GM19239 (cell line): Measurements from ENCODE around the gene WDR37.
"Not testable (repeated sequence)": the region's sequence is repeated elsewhere in the genome, so short reads cannot be mapped to it uniquely, and the experiment has no call there.

Experiments used
- DNase-seq: peaks from one replicate; pipeline ENCODE4 v3.0.0; 2011; ENCODE audit warnings: low spot score; ENCODE audit not compliant: insufficient read length
- FAIRE-seq: peaks from 2 replicates; lab custom pipeline; 2011; peaks lifted over from hg19 to GRCh38; lab: Jason Lieb, UNC

The WDR37 gene

DNA sequence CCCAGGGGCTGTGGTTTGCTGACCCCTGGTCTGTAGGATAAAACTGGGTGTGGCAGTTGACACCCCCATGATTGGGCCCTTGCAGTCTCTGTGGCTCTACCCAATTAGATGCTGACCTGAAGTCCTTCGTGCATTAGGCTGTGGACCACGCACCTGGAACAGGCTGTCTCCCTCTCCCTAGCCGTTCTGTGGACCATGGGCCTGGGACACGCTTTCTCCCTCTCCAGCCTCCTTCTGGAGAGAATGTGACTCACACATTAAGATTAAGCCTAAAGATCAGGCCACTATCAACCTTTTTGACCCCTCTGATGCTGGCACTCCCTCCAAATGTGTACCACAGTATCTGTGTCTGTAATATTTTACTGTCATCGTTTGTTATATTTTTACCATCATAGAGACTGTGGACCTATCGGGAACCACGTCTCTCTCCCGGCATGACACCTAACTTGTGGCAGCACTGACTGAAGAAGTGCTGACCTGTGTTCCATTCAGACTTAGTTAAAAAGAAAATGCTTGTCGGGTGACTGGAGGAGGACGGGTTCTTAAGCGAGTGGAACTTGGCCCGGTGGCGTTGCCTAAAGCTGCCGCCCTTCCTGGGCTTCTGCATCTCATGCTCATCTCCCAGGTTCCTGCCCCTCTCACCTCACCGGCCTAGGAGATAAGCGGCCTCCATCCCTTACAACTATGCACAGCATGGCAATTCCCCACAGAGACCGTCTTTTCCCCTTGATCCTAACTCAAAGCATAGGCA, 92.8 kb downstream of the WDR37 start:
- FAIRE-seq = no peak

DNA sequence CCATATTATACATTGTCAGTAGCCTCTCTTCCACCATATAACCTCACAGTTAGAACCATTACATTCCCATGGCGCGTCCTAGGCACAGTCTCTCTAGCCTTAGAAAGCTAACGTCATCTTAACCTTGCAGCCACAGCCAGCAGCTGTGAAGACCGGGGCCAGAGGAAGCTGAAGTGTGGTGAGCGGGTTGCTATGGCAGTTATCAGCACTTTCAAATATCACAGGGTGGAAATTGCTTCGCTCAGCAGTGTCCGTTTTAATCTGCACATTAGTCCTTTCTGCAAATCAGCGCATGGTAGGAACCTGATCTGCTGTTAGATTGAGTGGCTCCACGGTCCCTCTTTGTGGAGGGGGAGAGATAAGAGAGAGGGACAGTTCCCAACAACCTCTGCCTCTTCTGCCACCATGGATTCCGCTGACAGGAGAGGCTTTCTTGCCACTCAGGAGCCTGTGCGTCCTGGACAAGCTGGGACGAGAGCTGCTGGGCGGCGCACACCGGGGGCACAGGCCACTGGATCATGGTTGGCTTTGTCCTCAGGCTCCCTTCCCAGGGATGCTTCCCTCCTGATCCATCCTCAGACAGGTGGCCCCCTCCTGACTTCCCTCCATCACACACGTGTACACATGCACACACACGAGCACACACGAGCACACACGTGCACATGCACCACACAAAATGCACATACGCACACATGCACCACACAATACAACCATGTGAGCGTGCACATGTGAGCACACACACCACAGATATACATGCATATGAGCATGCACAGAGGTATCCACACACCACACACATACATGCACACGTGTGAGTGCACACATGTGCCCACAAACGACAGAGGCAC, 93.8 kb downstream of the WDR37 start:
- FAIRE-seq (no peak), DNase-seq (no peak)

More for the DNA sequence above, 92.8 kb downstream of the WDR37 start:
- DNase-seq = no peak

DNA sequence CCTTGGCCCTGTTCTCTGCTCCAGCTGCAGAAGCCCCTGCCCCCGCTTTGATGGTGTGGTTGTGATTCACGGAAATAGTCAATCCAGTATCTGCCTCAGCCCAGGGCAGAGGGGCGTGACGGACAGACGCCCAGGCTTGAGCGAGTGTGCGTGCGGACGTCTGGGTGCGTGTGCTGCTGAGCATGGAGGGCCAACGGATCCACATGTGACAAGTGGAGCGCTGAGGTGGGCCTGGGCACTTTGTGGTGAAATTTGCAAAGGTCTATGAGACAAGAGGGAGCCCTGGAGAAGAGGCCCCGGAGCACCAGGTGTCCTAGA, 94.4 kb downstream of the WDR37 start:
- no peak for DNase-seq
- no peak for FAIRE-seq

DNA sequence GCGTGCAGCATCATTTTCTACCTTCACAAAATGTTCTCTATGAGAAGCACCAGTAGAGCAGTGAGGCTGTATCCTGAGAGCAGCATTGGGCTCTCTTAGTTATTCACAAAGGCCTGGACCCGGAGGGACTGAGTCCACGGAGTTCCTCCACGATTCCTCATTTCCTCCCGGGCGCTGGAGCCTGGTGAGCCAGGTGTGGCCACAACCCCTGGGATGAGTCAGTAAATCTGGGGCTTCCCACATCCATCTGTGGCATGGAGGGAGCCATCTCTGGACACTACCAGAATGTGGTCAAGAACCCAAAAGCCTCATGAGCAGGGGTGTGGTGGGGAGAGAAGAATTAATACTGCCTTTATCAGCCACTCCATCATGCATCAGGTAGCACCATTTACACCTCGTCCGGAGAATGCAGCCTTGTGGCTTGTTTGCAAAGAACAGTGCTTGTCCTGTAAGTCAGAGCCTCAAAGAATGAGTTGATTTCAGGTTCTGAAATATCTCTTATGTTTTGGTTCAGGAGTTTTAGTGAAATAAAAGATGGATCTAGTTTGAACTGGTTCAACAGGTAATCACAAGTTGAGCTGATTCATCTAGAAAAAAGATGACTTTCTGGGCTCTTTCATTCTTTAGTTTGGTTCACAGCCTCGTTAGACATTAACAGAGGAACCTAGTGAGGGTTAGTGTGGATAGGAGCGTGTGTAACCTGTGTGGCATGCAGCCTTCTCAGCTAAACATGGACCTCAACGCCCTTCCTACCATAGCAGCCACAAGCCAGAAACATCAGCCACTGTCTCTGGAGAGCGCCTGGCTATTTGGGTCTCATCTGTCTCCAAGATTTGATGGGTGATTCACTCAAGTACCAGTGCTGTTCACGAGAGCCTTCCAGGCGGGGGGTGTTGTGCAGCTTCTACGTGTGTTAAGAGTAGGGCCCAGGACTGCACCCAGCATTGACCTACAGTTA, 95.2 kb downstream of the WDR37 start:
- FAIRE-seq (no peak), DNase-seq (no peak)

DNA sequence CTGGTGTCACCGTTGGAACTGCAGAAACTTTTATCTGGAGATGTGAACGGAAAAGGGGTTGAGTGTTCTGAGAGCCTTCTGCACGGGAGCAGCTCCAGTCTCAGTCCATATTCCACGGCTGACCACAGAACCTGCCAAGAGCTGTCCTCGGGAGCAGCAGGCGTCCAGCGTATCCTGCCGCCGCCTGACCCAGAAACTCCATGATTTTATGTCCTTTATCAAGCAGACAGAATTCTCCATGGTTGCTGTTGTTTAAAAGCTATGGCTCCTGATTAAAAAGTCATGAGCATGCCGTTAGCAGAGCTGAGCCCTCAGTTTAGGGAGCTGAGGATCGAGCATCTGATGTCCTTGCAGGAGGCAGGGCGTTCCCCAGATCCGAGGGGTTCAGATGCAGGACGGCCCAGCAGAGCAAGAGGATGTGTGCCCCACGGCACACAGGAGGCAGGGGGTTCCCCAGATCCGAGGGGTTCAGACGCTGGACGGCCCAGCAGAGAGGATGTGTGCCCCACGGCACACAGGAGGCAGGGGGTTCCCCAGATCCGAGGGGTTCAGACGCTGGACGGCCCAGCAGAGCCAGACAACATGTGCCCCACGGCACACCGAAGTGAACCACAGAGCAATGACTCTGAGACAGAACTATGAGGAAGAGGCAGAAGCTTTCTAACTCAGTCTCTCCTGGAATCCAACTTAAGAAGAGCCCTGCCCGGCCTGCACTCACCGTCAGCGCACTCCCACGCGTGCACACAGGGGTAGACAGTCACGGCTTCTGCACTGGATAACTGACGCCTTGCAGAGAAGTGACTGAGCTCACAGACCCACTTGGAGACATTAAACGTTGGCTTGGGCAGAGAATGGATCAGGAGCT, 96.4 kb downstream of the WDR37 start:
- FAIRE-seq (no peak), DNase-seq (no peak)

DNA sequence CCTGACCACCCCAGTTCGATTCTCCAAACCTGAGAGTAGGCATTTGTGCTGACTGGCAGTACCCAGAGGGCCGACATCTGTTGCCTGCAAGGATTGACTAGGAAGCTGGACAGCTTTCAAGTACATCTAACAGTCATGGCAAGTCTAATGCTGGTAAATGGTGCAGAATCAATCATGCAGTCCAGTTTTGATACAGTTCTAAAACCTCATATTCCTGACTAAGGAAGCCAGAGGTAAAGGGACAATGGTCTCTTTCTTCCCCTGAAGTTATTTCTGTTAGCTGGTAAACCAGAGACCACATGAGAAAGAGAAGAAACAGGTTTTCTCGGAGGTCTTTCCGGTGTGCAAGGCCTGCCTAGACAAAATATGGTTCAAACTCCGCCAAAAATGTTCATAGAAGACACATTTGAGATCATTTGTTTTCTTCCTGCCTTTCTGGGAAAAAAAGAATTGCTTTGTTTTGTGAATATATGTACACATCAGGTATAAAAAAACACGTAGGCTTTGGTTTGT, 97.1 kb downstream of the WDR37 start:
- no peak for DNase-seq

DNA sequence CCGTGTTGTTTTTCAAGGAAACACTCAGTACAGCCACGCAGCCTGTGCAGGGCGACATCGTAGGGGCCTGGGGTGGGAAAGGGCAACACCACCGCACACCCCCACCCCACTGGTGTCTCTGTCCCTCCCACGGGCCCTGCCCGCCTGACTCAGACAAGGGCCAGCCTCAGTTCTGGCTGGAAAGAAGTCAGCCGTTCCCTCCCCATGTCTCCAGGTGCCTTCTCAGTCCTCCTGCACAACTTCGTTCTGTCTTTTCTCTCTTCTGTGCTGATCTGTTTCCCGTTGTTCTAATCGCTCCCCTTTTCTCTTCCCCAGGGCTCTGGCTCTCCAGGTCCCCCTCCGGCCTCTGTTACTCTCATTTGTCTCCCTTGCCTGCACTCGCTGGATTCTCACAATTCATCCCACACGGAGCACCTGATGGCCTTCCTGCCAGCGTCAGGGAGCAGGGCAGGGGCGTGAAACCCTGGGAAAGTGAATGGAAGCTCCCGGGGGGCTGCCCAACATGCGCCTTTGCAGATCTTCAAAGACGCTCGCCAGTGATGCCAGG, 97.7 kb downstream of the WDR37 start:
- DNase-seq (no peak), FAIRE-seq (no peak)

More for the DNA sequence above, 97.1 kb downstream of the WDR37 start:
- no peak for FAIRE-seq

DNA sequence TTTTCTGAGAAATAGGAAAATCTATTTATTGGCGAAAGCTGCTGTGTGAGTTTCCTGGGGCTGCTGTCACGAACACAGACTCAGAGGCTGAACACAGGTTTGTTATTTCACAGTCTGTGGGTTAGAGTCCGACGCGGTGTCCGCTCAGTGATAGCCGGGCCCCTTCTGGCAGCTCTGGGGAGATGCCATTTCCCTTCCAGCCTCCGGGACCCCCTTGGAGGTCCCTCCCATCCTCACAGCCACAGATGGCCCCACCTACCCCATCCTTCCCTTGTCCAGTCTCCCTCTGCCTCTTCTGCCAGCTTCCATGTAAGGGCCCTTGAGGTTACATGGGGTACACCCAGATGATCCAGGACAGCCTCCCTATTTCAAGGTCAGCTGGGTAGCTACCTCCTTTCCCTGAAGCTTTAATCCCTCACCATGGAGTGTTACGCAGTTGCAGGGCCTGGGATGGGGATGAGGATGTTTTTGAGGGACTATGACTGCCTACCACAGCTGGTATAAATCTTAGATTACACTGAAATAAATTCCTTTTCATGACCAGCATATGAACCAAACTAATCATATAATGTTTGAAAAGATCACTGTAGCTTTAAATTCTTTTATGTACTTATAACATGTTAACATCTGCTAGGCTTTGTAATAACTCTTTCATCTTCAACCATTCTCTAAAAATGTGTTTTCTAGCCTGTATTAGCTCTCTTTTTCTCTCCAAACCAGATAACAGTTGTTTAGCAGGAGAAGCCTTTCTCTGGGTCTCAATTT, 98.5 kb downstream of the WDR37 start:
- no peak for FAIRE-seq

DNA sequence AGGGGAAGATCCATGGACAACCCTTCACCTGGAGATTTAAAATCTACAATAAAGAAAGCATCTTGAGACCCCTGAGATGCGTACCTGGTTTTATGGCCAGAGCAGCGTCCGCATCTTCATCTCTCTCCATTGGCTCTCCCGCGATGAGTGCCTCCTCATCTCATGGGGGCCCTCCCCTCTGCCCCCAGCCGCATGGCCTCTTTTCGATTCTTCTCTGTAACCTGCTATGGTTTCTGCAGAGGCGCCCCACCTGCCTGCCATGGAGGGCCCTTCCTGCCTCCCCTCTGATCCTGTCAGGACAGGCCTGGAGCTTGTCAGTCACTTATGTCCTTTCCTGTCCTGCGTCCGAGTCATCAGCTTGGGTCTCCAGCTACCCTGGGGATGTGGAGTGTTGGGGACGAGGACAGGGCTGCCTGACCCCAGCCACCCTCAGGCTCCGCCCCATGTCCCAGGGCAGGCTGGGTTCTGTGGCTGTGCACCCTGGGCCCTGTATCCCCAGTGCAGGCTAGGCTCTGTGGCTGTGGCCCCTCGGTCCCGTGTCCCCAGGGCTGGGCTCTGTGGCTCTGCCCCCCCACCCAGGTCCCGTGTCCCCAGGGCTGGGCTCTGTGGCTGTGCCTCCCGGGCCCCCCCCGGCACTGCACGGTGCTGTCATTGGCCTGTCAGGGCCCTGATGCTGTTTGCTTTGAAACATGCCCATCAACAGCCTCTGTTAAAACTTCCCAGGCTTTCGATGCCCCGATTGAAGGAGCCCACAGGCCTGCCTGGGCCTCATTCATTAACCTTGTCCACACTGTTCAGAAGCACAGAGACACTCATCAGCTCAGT, 99.8 kb downstream of the WDR37 start:
- DNase-seq (no peak), FAIRE-seq (no peak)

More for the DNA sequence above, 98.5 kb downstream of the WDR37 start:
- no peak for DNase-seq

DNA sequence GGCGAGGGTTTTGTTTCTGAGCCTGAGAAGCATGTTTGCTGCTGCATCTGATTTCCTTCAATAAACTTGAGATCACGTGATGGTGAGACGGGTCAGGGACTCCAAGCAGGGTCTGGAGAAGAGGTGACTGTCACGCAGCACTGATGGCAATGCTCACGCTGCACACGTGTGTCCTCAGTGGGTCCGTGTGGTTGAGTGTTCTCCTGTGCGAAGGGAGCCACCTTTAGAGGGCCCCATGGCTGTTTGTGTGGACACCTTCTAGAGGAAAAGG, 100.4 kb downstream of the WDR37 start:
- FAIRE-seq = no peak

DNA sequence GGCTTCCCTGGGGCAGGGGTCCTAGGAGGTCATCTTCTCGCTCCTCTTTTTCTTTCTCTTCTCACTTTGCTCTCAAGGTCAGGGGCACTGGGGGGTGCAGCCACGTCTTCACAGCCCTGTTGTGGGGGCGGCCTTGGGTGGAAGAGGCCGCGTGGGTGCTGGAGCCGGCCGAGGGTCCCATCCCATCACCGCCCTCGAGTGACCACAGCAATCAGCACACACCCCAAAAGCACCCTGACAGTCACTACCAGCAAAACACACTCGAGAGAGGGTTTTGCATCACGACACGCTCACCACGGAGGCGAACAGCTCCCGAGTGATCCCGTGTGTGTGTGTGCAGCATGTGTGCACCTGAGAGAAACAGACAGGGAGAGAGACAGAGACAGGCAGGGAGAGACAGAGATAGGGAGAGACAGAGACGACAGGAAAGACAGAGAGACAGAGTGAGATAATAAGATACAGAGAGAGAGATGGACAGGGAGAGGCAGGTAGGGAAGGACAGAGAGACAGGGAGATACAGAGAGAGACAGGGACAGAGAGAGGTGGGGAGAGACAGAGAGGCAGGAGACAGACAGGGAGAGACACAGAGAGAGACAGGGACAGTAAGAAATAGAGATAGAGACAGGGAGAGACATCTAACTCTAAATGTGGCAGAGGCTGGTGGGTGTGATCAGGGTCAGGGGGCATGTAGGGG, 100.9 kb downstream of the WDR37 start:
- FAIRE-seq (no peak), DNase-seq (no peak)

More for the DNA sequence above, 100.4 kb downstream of the WDR37 start:
- no peak for DNase-seq

DNA sequence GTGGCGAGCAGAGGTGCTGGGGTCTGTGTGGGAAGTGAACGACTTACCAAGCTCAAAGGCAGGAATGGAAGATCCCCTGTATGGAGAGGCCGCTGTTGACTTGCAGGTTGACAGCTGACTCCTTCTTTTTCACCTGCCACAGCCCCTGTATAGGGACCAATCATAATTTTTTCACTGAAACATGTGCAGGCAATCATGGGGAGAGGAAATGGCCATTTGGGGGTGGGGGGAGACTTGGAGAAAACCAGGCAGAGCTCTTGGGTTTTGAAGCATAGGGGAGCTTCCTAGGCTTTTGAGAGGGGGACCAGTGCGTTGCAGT, 101.4 kb downstream of the WDR37 start:
- FAIRE-seq = no peak
- no peak for DNase-seq

DNA sequence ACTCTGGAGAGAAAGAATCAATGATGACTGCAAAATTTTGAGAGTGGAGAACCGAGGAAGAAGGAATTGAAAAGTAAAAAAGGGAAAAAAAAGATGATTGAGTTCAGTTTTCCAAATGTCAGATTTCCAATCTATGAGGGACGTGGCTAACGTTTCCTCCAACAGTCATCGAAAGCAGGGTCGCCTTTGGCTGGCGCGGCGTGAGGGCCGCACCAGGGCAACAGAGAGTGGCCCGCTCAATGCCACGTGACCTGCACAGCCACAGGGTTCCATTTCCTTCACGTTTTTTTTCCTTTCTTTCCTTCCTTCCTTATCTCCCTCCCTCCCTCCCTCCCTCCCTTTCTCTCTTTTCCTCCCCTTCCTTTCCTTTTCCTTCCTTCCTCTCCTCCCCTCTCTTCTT, 101.9 kb downstream of the WDR37 start:
- no peak for FAIRE-seq
- DNase-seq = no peak

DNA sequence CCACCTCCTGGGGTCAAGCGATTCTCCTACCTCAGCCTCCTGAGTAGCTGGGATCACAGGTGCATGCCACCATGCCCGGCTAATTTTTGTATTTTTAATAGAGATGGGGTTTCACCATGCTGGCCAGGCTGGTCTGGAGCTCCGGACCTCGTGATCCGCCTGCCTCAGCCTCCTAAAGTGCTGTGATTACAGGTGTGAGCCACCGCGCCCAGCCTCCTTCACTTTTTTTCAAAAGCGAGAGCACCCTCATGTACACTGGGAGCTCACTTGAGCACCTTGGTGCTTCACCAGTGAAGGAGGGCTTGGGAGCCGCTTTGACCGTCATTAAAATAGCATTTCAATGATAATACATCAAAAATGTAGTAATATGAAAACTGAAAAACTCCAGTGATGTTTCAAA, 102.4 kb downstream of the WDR37 start:
- FAIRE-seq, DNase-seq: not testable (repeated sequence)

DNA sequence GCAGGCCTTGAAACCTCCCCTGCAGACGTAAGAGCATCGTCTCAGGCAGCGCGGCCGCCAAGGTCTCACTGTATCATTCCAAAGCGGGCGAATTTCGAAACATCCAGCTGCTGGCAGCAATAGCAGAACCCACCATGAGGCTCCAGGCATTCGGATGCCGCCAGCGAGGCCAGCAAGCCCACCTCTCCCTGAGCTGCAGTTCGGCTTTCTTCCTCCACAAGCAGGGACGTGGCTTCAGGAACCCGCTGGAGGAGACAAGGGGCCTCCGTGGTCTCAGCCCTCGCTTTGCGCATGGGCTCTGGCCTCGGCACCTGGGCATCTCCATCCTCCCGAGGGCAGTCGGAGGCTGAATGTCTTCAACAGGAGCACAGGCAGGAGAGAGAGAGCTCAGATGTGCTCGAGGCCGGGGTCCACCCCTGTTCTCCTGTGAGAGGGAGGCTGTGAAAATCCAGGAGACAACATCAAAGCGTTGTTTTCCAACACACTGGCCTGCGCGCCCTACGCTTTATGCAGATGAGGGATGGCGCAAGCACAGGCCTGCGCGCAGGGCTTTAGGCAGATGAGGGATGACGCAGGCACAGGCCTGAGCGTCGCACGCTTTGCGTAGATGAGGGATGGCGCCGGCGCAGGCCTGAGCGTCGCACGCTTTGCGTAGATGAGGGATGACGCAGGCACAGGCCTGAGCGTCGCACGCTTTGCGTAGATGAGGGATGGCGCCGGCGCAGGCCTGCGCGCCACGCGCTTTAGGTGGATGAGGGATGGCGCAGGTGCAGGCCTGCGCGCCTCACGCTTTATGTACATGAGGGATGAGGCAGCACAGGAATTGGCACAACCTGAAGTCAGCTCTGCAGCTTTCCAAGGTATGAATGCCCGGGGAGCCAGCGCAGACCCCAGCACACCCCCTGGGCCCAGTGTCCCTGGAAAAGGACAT, 103.2 kb downstream of the WDR37 start:
- FAIRE-seq (no peak), DNase-seq (no peak)

DNA sequence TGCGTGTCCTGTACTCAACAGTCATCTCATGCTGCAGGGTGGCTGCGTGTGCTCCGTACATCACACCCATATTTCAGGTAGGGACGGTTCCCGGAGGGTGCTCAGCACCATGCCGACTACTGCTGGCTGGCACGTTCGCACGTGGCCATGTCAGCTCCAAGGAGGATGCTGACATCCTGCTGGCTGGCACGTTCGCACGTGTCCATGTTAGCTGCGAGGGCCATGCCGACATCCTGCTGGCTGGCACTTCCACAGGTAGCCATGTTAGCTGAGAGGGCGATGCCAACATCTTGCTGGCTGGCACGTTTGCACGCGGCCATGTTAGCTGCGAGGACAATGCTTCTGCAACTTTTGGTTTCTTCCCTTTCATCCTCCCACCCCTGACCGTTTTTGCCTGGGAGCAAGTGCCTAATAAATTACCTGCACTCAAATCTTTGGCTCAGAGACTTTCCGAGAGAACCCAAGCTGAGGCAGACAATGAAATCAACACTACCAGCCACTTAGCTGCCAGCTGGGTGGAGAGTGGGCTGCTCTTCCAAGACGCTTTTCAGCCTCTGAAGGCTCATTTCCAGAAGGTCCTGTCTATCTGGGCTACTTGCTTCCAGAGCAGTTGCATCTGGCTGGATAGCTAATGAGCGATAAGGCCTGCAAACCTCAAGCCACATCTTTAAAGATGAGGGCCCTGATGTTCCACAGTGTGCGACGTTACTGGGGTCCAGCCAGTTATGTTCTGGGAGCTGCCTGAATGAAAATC, 104.6 kb downstream of the WDR37 start:
- DNase-seq (no peak), FAIRE-seq (no peak)
